Stimulated activated CD8-positive, alpha-beta memory T cell treated with anti-CD3 and anti-CD28 coated beads, Interleukin-15, amount 100 ng/mL, for 4 hours (primary cell): ENCODE results near the gene ABHD11.
"Not testable (repeated sequence)": the region's sequence is repeated elsewhere in the genome, so short reads cannot be mapped to it uniquely, and the experiment has no call there.

Experiments used
- DNase-seq, 2 donors: peaks; one replicate each; pipeline ENCODE4 v3.0.0-alpha.2; 2020; ENCODE audit warnings: low read depth in 2 of 2

The ABHD11 gene, protein sequence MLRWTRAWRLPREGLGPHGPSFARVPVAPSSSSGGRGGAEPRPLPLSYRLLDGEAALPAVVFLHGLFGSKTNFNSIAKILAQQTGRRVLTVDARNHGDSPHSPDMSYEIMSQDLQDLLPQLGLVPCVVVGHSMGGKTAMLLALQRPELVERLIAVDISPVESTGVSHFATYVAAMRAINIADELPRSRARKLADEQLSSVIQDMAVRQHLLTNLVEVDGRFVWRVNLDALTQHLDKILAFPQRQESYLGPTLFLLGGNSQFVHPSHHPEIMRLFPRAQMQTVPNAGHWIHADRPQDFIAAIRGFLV

GRCh38 chr7:73738612-73739386 is at the start of gene ABHD11:
Gene ABHD11, minus strand, starts transcription at chr7:73738802. Its CDS starts 32 bp downstream, at chr7:73738770.
- peak; percentile 96 for DNase-seq

DNA sequence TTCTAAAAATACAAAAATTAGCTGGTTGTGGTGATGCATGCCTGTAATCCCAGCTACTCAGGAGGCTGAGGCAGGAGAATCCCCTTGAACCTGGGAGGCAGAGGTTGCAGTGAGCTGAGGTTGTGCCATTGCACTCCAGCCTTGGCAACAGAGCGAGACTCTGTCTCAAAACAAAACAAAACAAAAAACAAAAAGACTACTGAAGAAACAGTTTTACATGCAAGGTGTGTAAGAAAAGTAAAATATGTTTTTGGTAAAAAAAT is 49.1 kb upstream of the ABHD11 start:
- DNase-seq = not testable (repeated sequence)

DNA sequence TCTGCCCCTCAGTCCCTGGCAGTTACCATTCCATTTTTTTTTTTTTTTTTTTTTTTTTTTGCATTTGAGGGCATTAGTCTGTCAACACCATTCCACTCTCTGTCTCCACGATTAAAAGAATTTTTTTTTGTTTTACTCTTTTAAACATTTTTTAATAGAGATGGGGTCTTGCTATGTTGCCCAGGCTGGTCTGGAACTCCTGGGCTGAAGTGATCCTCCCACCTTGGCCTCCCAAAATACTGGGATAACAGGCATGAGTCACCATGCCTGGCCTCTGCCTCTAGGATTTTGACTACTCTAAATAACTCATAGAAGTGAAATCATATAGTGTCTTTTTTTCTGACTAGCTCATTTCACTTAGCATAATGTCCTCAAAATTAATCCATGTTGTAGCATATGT is 48.0 kb upstream of the ABHD11 start:
- no peak for DNase-seq

DNA sequence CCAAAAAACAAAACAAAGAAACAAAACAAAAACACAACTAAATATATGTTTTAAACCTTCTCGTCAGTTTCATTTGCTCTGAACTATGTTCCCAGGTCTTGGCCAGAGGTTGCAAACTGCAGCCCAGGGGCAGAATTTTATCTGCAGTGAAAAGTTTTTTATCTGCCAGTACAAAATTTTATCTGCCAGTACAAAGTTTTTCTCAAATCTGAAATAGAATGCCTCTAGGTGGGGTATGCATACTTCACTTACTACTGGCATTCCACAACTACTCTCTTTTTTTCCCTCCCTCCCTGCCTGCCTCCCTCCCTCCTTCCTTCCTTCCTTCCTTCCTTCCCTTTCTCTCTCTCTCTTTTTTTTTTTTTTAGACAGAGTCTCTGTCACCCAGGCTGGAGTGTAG is 40.9 kb upstream of the ABHD11 start:
- DNase-seq = no peak

DNA sequence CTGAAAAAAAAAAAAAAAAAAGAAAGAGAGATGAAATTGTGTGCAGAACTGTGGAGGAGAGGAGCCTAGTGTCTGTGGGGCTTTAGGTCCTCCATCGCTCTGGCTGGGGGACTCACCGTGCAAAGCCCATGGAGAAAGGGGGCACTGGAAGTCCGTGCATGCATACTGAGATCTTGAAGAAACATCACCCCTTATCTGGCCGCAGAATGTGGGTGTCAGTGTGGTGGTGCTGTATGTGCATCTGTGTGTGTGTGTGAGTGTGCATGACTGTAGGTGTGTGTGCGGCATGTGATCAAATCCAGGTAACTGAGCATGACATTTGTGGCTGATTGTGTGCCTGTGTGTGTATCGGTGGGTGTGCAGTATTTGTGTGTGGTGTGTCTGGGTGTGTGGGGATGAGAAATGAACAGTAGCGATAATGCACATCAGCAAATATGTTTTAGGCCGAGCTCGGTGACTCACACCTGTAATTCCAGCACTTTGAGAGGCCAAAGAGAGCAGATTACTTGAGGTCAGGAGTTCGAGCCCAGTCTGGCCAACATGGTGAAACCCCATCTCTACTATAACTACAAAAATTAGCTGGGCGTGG is 40.3 kb upstream of the ABHD11 start:
- no peak for DNase-seq

DNA sequence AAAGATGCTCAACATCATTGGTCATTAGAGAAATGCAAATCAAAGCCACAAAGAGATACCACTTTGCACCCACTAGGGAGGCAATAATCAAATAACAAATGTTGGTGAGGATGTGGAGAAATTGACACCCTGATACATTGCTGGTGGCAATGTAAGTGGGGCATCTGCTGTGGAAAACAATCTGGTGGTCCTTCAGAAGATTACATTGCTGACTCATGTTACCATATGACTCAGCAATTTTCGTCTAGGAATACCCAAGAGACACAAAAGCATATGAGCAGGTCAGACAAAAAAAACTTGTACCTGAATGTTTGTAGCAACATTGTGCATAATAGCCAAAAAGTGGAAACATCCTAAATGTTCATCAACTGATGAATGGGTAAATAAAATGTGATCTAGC is 36.3 kb upstream of the ABHD11 start:
- no peak for DNase-seq

DNA sequence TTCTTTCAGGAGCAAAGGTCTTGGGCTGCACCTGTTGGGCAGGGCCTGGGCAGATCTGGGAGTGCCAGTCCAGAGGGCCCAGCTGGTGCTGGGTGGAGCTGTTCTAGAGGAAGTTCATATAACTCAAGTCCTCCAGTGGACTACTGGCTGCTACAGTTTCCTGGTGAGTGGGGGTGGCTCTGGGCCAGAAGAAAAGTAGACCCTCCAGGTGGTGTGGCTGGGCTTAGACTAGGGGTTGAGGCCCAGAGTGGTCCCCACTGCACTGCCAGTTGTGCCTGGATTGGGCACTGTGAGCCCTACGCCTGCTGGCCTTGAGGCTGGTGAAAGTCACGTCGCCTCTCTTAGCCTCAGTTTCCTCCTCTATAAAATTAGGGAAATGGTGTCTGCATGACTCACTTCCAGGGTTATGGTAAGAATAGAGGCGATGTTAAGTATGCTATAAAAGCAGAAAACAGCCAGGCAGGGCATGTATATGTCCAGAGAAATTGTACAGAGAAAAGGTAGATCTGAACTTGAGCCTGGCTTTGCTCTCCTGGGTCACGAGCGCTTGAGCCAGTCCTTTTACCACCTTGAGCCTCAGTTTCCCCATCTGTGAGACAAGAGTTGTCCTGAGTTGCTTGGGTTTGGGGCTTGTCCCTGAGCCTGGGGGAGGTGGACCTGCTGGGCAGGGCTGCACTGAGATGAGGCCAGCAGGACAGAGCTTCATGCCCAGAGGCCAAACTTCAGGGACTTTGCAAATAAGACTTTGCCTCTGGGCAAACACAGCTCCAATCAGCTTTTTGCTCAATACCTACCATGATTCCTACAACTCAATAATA is 35.3 kb upstream of the ABHD11 start:
- DNase-seq = no peak

DNA sequence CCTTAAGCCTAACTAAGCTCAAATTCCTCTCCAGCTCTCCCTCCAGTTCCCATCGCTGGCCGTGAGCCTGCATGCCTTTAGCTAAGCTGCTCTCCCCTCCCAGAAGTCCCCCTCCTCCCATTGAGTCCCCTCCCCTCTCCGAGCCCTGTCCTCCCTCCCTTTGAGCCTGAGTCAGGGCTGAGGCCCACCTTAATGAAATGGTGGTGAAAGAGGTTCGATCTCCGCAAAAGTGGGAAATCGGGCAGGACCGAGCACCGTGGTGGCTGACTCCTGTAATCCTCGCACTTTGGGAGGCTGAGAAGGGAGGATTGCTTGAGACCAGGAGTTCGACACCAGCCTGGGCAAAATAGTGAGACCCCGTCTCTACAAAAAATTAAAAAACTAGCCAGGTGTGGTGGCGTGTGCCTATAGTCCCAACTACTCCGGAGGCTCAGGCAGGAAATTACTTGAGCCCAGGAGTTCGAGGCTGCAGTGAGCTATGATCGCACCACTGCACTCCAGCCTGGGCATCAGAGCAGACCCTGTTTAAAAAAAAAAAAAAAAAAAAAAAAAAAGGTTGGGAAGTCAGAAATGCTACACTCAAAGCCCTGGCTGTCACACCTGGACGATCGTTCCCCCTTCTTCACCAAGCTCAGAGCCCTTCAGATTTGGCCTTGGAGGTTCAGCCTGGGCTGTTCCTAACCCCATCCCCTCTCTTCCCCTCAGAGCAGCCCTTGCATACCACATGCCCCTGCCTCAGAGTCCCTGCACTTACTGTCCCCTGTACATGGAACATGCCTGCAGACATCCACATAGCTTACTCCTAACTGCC is 32.5 kb upstream of the ABHD11 start:
- no peak for DNase-seq

DNA sequence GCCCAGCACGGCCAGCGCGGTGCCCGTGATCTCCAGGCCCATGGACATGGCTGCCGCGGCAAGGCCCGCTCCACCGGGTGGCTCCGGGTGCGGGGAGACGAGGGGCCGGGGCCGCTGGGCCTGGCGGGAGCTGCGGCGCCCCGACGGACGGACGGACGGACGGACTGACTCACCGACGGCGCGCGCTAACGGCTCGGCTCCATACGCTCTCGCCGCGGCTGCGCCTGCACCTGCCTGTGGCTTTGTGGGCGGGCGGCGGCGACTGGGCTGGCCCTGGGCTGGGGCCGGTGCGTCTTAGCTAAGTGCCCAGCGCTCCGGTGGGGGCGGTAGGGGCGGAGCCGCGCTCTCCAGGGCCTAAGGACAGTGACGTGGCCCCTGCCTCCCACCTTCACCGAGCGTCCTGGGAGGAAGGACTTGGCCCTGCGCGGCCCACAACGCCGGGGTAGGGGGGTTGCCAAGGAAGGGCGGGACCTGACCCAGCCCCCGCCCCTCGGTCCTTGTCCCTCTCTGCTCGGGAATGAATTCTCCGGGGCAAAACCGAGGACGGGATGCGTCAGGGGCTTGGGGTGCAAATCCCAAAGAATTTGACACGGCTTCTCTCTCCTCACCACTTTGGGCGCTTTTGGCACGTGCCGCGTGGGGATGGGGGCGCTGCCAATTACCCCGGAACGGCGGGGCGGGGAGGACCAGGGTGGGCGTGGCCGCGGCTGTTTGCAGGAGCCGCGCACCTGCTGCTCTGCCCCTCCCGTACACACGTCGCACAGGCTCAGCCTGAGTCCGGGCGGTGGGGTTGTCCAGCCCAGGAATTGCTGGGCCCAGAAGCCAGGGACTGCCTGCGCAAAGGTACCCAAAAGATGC is 31.6 kb upstream of the ABHD11 start, which contains the start of gene CLDN3:
TSS of gene CLDN3 (minus strand) at position 269 of the 858 bp plus-strand sequence. CDS start at position 48, 221 bp downstream.
- DNase-seq = no peak

DNA sequence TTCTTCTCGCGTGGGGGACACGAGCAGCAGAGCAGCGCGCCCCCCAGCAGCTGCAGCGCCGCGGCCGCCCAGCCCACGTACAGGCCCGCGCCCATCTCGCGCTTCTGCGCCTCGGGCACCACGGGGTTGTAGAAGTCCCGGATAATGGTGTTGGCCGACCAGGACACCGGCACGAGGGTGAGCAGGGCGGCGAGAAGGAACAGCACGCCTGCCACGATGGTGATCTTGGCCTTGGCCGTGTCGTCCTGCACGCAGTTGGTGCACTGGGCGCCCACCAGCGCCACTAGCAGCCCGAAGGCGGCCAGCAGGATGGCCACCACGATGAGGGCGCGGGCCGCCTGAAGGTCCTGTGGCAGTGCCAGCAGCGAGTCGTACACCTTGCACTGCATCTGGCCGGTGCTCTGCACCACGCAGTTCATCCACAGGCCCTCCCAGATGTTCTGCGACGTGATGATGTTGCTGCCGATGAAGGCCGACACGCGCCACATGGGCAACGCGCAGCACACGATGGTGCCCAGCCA is 30.9 kb upstream of the ABHD11 start:
- DNase-seq = no peak

DNA sequence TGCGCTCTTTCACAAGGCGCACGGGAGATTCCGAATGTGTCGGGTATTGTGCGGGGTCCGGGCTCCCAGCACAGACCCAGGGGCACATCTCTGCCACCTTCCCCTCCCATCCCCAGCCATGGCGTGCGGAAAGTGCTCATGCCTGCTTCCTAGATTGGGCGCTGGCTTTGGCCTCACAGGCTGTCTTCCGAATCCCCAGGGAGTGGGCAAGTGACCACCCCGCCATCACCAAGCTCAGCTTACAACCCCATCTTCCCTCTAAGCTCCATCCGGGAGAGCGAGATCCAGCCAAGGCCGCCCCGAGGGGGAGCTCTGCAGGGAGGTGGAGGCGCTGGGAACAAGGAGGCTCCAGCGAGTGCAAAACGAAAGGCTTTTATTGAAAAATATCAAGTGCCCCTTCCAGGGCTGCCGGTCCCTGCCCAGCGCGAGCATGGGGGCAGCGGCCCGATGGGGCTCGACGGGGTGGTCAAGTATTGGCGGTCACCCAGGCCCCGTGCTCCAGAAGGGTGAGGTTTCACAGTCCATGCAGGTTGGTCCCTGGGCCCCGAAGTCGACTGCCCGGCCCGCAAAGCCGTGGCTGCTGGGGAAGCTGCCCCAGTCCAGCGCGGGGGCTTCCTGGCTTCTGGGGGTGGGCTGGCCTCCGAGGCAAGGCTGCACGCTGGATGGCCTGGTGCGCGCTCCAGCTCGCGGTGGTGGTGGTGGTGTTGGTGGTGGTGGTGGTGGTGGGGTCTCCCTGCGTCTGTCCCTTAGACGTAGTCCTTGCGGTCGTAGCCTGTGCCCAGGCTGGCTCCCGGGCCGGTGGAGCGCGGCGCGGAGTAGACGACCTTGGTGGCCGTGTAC is 30.3 kb upstream of the ABHD11 start:
- no peak for DNase-seq

GRCh38 chr7:73766556-73767229 is 28.1 kb upstream of the ABHD11 start:
- no peak for DNase-seq

- DNase-seq = no peak
Observed at GRCh38 chr7:73762659-73762999, 24.0 kb upstream of the ABHD11 start.

GRCh38 chr7:73761854-73762658 is 23.5 kb upstream of the ABHD11 start:
- DNase-seq = no peak

DNA sequence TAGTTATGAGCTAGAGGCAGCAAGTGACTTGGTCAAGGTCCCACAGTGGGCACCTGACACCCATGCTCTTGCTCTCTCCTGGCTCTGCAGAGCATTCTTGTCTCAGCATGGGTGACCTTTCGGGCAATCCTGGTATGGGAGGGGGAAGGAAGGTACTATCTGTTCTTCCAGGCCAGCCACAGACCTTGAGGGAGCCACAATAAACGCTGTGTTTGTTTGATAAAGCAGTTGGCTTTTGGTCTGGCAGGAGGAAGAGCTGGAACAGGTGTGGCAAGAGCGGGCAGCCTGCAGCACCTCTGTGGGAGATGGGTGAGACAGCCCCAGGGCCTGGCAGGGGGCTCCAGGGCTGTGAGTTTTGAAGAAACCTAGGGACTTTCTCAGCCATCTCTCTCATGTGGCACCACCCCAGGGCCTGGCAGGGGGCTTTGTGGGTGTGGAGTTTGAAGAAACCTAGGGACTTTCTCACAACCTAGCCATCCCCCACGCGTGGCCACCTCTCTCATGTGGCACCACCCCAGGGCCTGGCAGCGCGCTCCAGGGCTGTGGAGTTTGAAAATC is 20.1 kb upstream of the ABHD11 start:
- DNase-seq = no peak

DNA sequence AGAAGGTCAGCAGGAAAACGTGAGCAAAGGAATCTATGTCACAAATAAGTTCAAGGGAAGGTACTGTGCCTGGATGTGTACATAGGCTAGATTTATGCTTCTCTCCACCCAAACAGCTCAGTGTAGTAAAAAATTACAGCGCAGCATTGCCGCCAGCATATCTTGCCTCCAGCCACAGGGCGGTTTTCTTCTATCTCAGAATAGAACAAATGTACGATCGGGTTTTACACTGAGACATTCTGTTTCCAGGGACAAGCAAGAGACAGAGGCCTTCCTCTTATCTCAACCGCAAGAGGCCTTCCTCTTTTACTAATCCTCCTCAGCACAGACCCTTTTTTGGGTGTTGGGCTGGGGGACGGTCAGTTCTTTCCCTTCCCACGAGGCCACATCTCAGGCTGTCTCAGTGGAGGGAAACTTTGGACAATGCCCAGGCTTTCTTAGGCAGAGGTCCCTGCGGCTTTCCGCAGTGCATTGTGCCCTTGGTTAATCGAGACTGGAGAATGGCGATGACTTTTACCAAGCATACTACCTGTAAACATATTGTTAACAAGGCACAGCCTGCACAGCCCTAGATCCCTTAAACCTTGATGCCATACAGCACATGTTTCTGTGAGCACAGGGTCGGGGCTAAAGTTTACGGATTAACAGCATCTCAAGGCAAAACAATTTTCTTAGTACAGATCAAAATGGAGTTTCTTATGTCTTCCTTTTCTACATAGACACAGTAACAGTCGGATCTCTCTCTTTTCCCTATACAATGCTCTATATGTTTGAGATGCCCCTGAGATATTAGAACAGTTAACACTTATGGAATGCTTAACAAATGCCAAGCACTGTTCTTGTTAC is 11.6 kb upstream of the ABHD11 start:
- DNase-seq = no peak

DNA sequence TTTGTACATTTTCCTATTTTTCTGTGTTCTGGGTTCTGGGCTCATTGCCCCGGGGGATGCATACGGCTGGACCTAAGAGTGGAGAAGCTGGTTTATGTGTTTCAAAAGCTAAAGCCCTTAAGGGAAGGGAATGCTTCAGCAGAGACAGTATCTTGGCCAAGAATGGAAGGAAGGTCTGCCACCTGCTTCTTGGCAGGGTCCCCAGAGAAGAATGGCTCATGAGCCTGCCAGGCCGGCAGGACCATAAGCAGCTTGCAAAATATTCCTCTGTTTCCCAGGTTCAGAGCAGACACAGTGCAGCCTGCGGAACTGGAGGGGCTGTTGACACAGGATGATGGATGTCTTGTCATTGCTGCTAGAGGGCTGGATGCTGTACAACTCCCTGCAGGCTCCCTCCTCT is 7.8 kb upstream of the ABHD11 start:
- no peak for DNase-seq
